ENCODE data around the gene STK38.

DNA sequence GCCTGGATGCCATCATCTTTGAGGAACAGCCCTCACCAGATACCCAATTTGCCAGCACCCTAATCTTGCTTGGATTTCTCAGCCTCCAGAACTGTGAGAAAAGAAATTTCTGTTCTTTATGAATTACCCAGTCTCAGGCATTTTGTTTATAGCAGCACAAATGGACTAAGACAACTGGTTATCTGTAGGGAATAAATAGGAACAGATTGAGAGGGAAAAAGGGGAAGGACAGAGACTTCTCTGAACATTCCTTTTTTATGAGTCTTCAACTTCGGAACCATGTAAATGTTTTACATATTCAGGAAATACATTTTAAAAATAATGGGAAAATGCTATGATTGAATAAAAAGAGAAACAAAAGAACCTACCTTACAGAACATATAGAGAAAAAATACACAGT is 83.6 kb downstream of the STK38 start:
- TF ChIP-seq CTCF (IDR thresholded peaks at IDR 0.05) (no peak), POLR2A (IDR thresholded peaks at IDR 0.05) (no peak)

Measured in vagina (tissue), 2 donors.